HG03469 (cell line): ENCODE results near the gene SEC14L5.
A peak's percentile ranks its signal among the peaks of the same experiment; 100 is the strongest.
"Not testable (repeated sequence)": the region's sequence is repeated elsewhere in the genome, so short reads cannot be mapped to it uniquely, and the experiment has no call there.

Experiments
- ATAC-seq: cut with Tn5 transposase; IDR thresholded peaks from one replicate; pipeline ENCODE4 v1.9.1; 2021; ENCODE audit warnings: mild to moderate bottlenecking, moderate library complexity, moderate number of reproducible peaks; ENCODE audit not compliant: unreplicated experiment

SEC14L5 gene

GRCh38 chr16:5032748-5033167, 74.6 kb downstream of the SEC14L5 start:
- no peak for ATAC-seq

GRCh38 chr16:5033256-5034166, 75.4 kb downstream of the SEC14L5 start, which contains the start of gene NAGPA:
NAGPA (minus strand) TSS chr16:5033935; CDS start chr16:5033914, 21 bp downstream.
- ATAC-seq, result peak; percentile 65

- ATAC-seq, result no peak
These were observed 76.0 kb downstream of the SEC14L5 start for GRCh38 chr16:5034167-5034523.

- ATAC-seq, result no peak
These were observed 77.7 kb downstream of the SEC14L5 start for GRCh38 chr16:5035909-5036227.

GRCh38 chr16:5036228-5037156, 78.4 kb downstream of the SEC14L5 start:
- ATAC-seq, result no peak

- ATAC-seq, result no peak
These were observed 82.3 kb downstream of the SEC14L5 start for GRCh38 chr16:5040451-5040850.

GRCh38 chr16:5041600-5042133, 83.5 kb downstream of the SEC14L5 start:
- ATAC-seq, result peak; percentile 65

- ATAC-seq, result no peak
These were observed 84.5 kb downstream of the SEC14L5 start for GRCh38 chr16:5042574-5043171.

GRCh38 chr16:5044011-5044540, 85.9 kb downstream of the SEC14L5 start:
- no peak for ATAC-seq

- not testable (repeated sequence) for ATAC-seq
These were observed 86.5 kb downstream of the SEC14L5 start for GRCh38 chr16:5044581-5044980.

- ATAC-seq, result no peak
These were observed 87.5 kb downstream of the SEC14L5 start for GRCh38 chr16:5045499-5046115.

GRCh38 chr16:5046914-5047313, 88.8 kb downstream of the SEC14L5 start:
- ATAC-seq, result no peak

GRCh38 chr16:5054876-5055865, 97.0 kb downstream of the SEC14L5 start:
- ATAC-seq, result no peak

GRCh38 chr16:5056352-5056751, 98.2 kb downstream of the SEC14L5 start:
- ATAC-seq, result no peak

GRCh38 chr16:5058476-5058875, 100.3 kb downstream of the SEC14L5 start:
- ATAC-seq, result no peak

GRCh38 chr16:5059386-5060072, 101.4 kb downstream of the SEC14L5 start:
- ATAC-seq, result no peak

GRCh38 chr16:5060073-5060641, 102.0 kb downstream of the SEC14L5 start:
- no peak for ATAC-seq

- ATAC-seq, result peak; percentile 82
These were observed 103.9 kb downstream of the SEC14L5 start for GRCh38 chr16:5062051-5062450.
